SK-N-MC (cell line): ENCODE results near the gene ZNRF3.

Source experiments
- DNase-seq: peaks from one replicate; pipeline ENCODE4 v3.0.0-alpha.2; 2011; ENCODE audit warnings: low read depth, low spot score
- H3K27ac ChIP-seq: fragments of 200-600 bp; sonication (generic); 2 replicates; pipeline ENCODE4 v1.5.1; 2016; ENCODE audit warnings: mixed run types
- H3K36me3 ChIP-seq: fragments of 200-600 bp; sonication (generic); 2 replicates; pipeline ENCODE4 v1.6.1; 2017; ENCODE audit warnings: antibody characterized with exemption, low read length, mixed read lengths; ENCODE audit not compliant: insufficient read depth
- H3K4me3 ChIP-seq: fragments of 200-600 bp; sonication (generic); 2 replicates; pipeline ENCODE4 v1.5.1; 2016
- H3K9ac ChIP-seq: fragments of 200-600 bp; sonication (generic); 2 replicates; pipeline ENCODE4 v1.8.0; 2017; ENCODE audit warnings: mixed run types, mixed read lengths; ENCODE audit not compliant: insufficient read length
- H3K9me3 ChIP-seq: fragments of 200-600 bp; sonication (generic); 2 replicates; pipeline ENCODE4 v1.6.1; 2017; ENCODE audit warnings: low read depth, mild to moderate bottlenecking, antibody characterized with exemption, low read length, moderate library complexity, mixed read lengths
- EZH2 ChIP-seq: fragments of 200-600 bp; sonication (generic); IDR thresholded peaks from one replicate; pipeline ENCODE4 v1.6.1; 2017; ENCODE audit warnings: antibody characterized with exemption
- FOXP2 ChIP-seq: optimal IDR thresholded peaks from 2 replicates; pipeline ENCODE3; 2011; ENCODE audit warnings: mild to moderate bottlenecking, moderate library complexity; ENCODE audit not compliant: insufficient read depth; ENCODE audit errors: extremely low read length, control extremely low read depth
- POLR2AphosphoS5 ChIP-seq: IDR thresholded peaks from 2 replicates; pipeline ENCODE4 v1.6.1; 2012; ENCODE audit warnings: mild to moderate bottlenecking, low read depth, low read length, borderline replicate concordance

The ZNRF3 gene

GRCh38 chr22:29028468-29028867 is 145.1 kb downstream of the ZNRF3 start:
- Histone ChIP-seq H3K9me3 (no peaks in the 10 kb centered on the region), H3K4me3 (no peak overlapping the region), H3K9ac (no peak overlapping the region), H3K27ac (no peak overlapping the region), H3K36me3 (no peaks in the 10 kb centered on the region)
- no peak for DNase-seq
- no peak for TF ChIP-seq FOXP2
- no peak for TF ChIP-seq EZH2
- no peak for TF ChIP-seq POLR2AphosphoS5

- Histone ChIP-seq H3K27ac (no peak overlapping the region), H3K4me3 (no peak overlapping the region), H3K36me3 (no peaks in the 10 kb centered on the region), H3K9ac (no peak overlapping the region), H3K9me3 (no peaks in the 10 kb centered on the region)
- TF ChIP-seq POLR2AphosphoS5, result no peak
- no peak for TF ChIP-seq FOXP2
- no peak for TF ChIP-seq EZH2
- no peak for DNase-seq
These were observed 146.0 kb downstream of the ZNRF3 start for GRCh38 chr22:29029202-29030000.

- TF ChIP-seq EZH2, result no peak
- TF ChIP-seq POLR2AphosphoS5, result no peak
- H3K4me3 ChIP-seq, result no peak overlapping the region
- no peak overlapping the region for H3K27ac ChIP-seq
- H3K36me3 ChIP-seq, result no peaks in the 10 kb centered on the region
- no peak overlapping the region for H3K9ac ChIP-seq
- no peaks in the 10 kb centered on the region for H3K9me3 ChIP-seq
- no peak for DNase-seq
These were observed 146.7 kb downstream of the ZNRF3 start for GRCh38 chr22:29030016-29030617.

- Histone ChIP-seq H3K9me3 (no peaks in the 10 kb centered on the region), H3K4me3 (no peak overlapping the region), H3K9ac (no peak overlapping the region), H3K36me3 (no peaks in the 10 kb centered on the region), H3K27ac (no peak overlapping the region)
- no peak for DNase-seq
- TF ChIP-seq FOXP2, result no peak
- no peak for TF ChIP-seq POLR2AphosphoS5
- TF ChIP-seq EZH2, result no peak
These were observed 147.3 kb downstream of the ZNRF3 start for GRCh38 chr22:29030618-29031226.

GRCh38 chr22:29031227-29032011 is 148.0 kb downstream of the ZNRF3 start:
- Histone ChIP-seq H3K9me3 (no peaks in the 10 kb centered on the region), H3K4me3 (no peak overlapping the region), H3K9ac (no peak overlapping the region), H3K36me3 (no peaks in the 10 kb centered on the region), H3K27ac (no peak overlapping the region)
- DNase-seq, result no peak
- no peak for TF ChIP-seq POLR2AphosphoS5
- TF ChIP-seq FOXP2, result no peak
- no peak for TF ChIP-seq EZH2

GRCh38 chr22:29032014-29032475 is 148.7 kb downstream of the ZNRF3 start:
- DNase-seq, result no peak
- H3K36me3 ChIP-seq, result no peaks in the 10 kb centered on the region
- TF ChIP-seq POLR2AphosphoS5 (no peak), EZH2 (no peak), FOXP2 (no peak)
- H3K9ac ChIP-seq, result no peak overlapping the region
- no peak overlapping the region for H3K4me3 ChIP-seq
- no peak overlapping the region for H3K27ac ChIP-seq
- no peaks in the 10 kb centered on the region for H3K9me3 ChIP-seq

- DNase-seq, result no peak
- Histone ChIP-seq H3K4me3 (no peak overlapping the region), H3K9me3 (no peaks in the 10 kb centered on the region), H3K36me3 (no peaks in the 10 kb centered on the region), H3K9ac (no peak overlapping the region), H3K27ac (no peak overlapping the region)
- TF ChIP-seq FOXP2 (no peak), POLR2AphosphoS5 (no peak), EZH2 (no peak)
These were observed 149.2 kb downstream of the ZNRF3 start for GRCh38 chr22:29032584-29032983.

- Histone ChIP-seq H3K36me3 (no peaks in the 10 kb centered on the region), H3K27ac (no peak overlapping the region), H3K9ac (no peak overlapping the region), H3K4me3 (no peak overlapping the region), H3K9me3 (no peaks in the 10 kb centered on the region)
- DNase-seq, result no peak
- TF ChIP-seq FOXP2, result no peak
- no peak for TF ChIP-seq POLR2AphosphoS5
- no peak for TF ChIP-seq EZH2
These were observed 154.1 kb downstream of the ZNRF3 start for GRCh38 chr22:29037340-29037932.
